Measurements from ENCODE around the gene TTLL7.

GRCh38 chr1:83860490-83861221, 138.3 kb downstream of the TTLL7 start:
- no peak for TF ChIP-seq POLR2A (IDR thresholded peaks at IDR 0.05)
- TF ChIP-seq, protein P1, sequence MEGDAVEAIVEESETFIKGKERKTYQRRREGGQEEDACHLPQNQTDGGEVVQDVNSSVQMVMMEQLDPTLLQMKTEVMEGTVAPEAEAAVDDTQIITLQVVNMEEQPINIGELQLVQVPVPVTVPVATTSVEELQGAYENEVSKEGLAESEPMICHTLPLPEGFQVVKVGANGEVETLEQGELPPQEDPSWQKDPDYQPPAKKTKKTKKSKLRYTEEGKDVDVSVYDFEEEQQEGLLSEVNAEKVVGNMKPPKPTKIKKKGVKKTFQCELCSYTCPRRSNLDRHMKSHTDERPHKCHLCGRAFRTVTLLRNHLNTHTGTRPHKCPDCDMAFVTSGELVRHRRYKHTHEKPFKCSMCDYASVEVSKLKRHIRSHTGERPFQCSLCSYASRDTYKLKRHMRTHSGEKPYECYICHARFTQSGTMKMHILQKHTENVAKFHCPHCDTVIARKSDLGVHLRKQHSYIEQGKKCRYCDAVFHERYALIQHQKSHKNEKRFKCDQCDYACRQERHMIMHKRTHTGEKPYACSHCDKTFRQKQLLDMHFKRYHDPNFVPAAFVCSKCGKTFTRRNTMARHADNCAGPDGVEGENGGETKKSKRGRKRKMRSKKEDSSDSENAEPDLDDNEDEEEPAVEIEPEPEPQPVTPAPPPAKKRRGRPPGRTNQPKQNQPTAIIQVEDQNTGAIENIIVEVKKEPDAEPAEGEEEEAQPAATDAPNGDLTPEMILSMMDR (IDR thresholded peaks at IDR 0.05), result peak; percentile 40 to 70 (median 58)

Data from esophagus squamous epithelium (tissue), 4 donors.